ENCODE data around the gene GRPEL2. TPM values are rescaled to one million over a fixed set of nuclear protein-coding genes. Genes with fewer than 3 reads are reported as not detected.

GRPEL2 gene
- total and polyA plus RNA-seq, 4 donors: 14.6 to 33.4 (median 18.8) TPM

GRCh38 chr5:149379177-149379761, 34.0 kb downstream of the GRPEL2 start, which contains the start of gene IL17B:
IL17B (minus strand) TSS chr5:149379292; CDS start chr5:149379225, 67 bp downstream.
- H3K9me3 ChIP-seq (ENCODE audit: control insufficient read depth, insufficient read depth, low read length): no peaks in the 10 kb centered on the region
- peak within 1 kb of the TSS; percentile 67 for H3K27ac ChIP-seq (ENCODE audit: low read depth, low read length)
- H3K4me3 ChIP-seq (ENCODE audit: low read depth, low read length): no peak within 1 kb of the TSS
- H3K36me3 ChIP-seq (ENCODE audit: control insufficient read depth, insufficient read depth, low read length): no peaks in the 10 kb centered on the region
- H3K4me1 ChIP-seq (ENCODE audit: control insufficient read depth, insufficient read depth, low read length): peaks cover 24% of the 10 kb centered on the region
- 69% methylated on average over 22 of the region's 22 CpGs for WGBS (ENCODE audit: insufficient coverage)
- DNase-seq (ENCODE audit: low read depth in 4 of 6, low spot score in 6 of 6): no peak
- no peaks in the 10 kb centered on the region for H3K27me3 ChIP-seq (ENCODE audit: control insufficient read depth, insufficient read depth, low read length)

GRCh38 chr5:149379818-149380374, 34.6 kb downstream of the GRPEL2 start:
- H3K4me1 ChIP-seq (ENCODE audit: control insufficient read depth, insufficient read depth, low read length): peaks cover 24% of the 10 kb centered on the region
- H3K9me3 ChIP-seq (ENCODE audit: control insufficient read depth, insufficient read depth, low read length): no peaks in the 10 kb centered on the region
- DNase-seq (ENCODE audit: low read depth in 4 of 6, low spot score in 6 of 6): peak in 1 of 6 donors; percentile 55
- H3K4me3 ChIP-seq (ENCODE audit: low read depth, low read length): no peak overlapping the region
- no peaks in the 10 kb centered on the region for H3K27me3 ChIP-seq (ENCODE audit: control insufficient read depth, insufficient read depth, low read length)
- WGBS (ENCODE audit: insufficient coverage): 78% methylated on average over 3 of the region's 5 CpGs
- H3K27ac ChIP-seq (ENCODE audit: low read depth, low read length): peak overlapping the region; percentile 67
- no peaks in the 10 kb centered on the region for H3K36me3 ChIP-seq (ENCODE audit: control insufficient read depth, insufficient read depth, low read length)

- Histone ChIP-seq H3K27me3 (ENCODE audit: control insufficient read depth, insufficient read depth, low read length) (no peaks in the 10 kb centered on the region), H3K27ac (ENCODE audit: low read depth, low read length) (peak overlapping the region; percentile 67), H3K4me1 (ENCODE audit: control insufficient read depth, insufficient read depth, low read length) (peaks cover 27% of the 10 kb centered on the region), H3K9me3 (ENCODE audit: control insufficient read depth, insufficient read depth, low read length) (no peaks in the 10 kb centered on the region), H3K4me3 (ENCODE audit: low read depth, low read length) (no peak overlapping the region), H3K36me3 (ENCODE audit: control insufficient read depth, insufficient read depth, low read length) (no peaks in the 10 kb centered on the region)
- no peak for DNase-seq (ENCODE audit: low read depth in 4 of 6, low spot score in 6 of 6)
- 67% methylated on average over 12 of the region's 16 CpGs for WGBS (ENCODE audit: insufficient coverage)
Measured at GRCh38 chr5:149380466-149381121, 35.3 kb downstream of the GRPEL2 start.

- H3K4me3 ChIP-seq (ENCODE audit: low read depth, low read length): no peak overlapping the region
- no peaks in the 10 kb centered on the region for H3K36me3 ChIP-seq (ENCODE audit: control insufficient read depth, insufficient read depth, low read length)
- 53% methylated on average over 7 of the region's 8 CpGs for WGBS (ENCODE audit: insufficient coverage)
- H3K27ac ChIP-seq (ENCODE audit: low read depth, low read length): peak overlapping the region; percentile 33
- peaks cover 32% of the 10 kb centered on the region for H3K4me1 ChIP-seq (ENCODE audit: control insufficient read depth, insufficient read depth, low read length)
- no peaks in the 10 kb centered on the region for H3K9me3 ChIP-seq (ENCODE audit: control insufficient read depth, insufficient read depth, low read length)
- no peaks in the 10 kb centered on the region for H3K27me3 ChIP-seq (ENCODE audit: control insufficient read depth, insufficient read depth, low read length)
- DNase-seq (ENCODE audit: low read depth in 4 of 6, low spot score in 6 of 6): no peak
Measured at GRCh38 chr5:149381261-149381985, 36.1 kb downstream of the GRPEL2 start.

GRCh38 chr5:149381986-149382338, 36.7 kb downstream of the GRPEL2 start:
- DNase-seq (ENCODE audit: low read depth in 4 of 6, low spot score in 6 of 6): peak in 3 of 6 donors; percentile 33 to 77 (median 66)
- 25% methylated on average over 11 of the region's 16 CpGs for WGBS (ENCODE audit: insufficient coverage)
- no peak overlapping the region for H3K4me3 ChIP-seq (ENCODE audit: low read depth, low read length)
- H3K36me3 ChIP-seq (ENCODE audit: control insufficient read depth, insufficient read depth, low read length): no peaks in the 10 kb centered on the region
- H3K4me1 ChIP-seq (ENCODE audit: control insufficient read depth, insufficient read depth, low read length): peaks cover 35% of the 10 kb centered on the region
- H3K27ac ChIP-seq (ENCODE audit: low read depth, low read length): no peak overlapping the region
- no peaks in the 10 kb centered on the region for H3K9me3 ChIP-seq (ENCODE audit: control insufficient read depth, insufficient read depth, low read length)
- H3K27me3 ChIP-seq (ENCODE audit: control insufficient read depth, insufficient read depth, low read length): no peaks in the 10 kb centered on the region

GRCh38 chr5:149382517-149383220, 37.4 kb downstream of the GRPEL2 start:
- no peaks in the 10 kb centered on the region for H3K27me3 ChIP-seq (ENCODE audit: control insufficient read depth, insufficient read depth, low read length)
- no peak overlapping the region for H3K4me3 ChIP-seq (ENCODE audit: low read depth, low read length)
- H3K36me3 ChIP-seq (ENCODE audit: control insufficient read depth, insufficient read depth, low read length): no peaks in the 10 kb centered on the region
- peaks cover 35% of the 10 kb centered on the region for H3K4me1 ChIP-seq (ENCODE audit: control insufficient read depth, insufficient read depth, low read length)
- no peak overlapping the region for H3K27ac ChIP-seq (ENCODE audit: low read depth, low read length)
- no peaks in the 10 kb centered on the region for H3K9me3 ChIP-seq (ENCODE audit: control insufficient read depth, insufficient read depth, low read length)
- WGBS (ENCODE audit: insufficient coverage): 86% methylated on average over 9 of the region's 12 CpGs
- DNase-seq (ENCODE audit: low read depth in 4 of 6, low spot score in 6 of 6): no peak

GRCh38 chr5:149383399-149383798, 38.1 kb downstream of the GRPEL2 start:
- WGBS (ENCODE audit: insufficient coverage): 82% methylated on average over 5 of the region's 9 CpGs
- no peak for DNase-seq (ENCODE audit: low read depth in 4 of 6, low spot score in 6 of 6)
- no peaks in the 10 kb centered on the region for H3K9me3 ChIP-seq (ENCODE audit: control insufficient read depth, insufficient read depth, low read length)
- H3K27me3 ChIP-seq (ENCODE audit: control insufficient read depth, insufficient read depth, low read length): no peaks in the 10 kb centered on the region
- H3K4me3 ChIP-seq (ENCODE audit: low read depth, low read length): no peak overlapping the region
- H3K36me3 ChIP-seq (ENCODE audit: control insufficient read depth, insufficient read depth, low read length): no peaks in the 10 kb centered on the region
- H3K27ac ChIP-seq (ENCODE audit: low read depth, low read length): no peak overlapping the region
- peaks cover 35% of the 10 kb centered on the region for H3K4me1 ChIP-seq (ENCODE audit: control insufficient read depth, insufficient read depth, low read length)

GRCh38 chr5:149386166-149386565, 40.9 kb downstream of the GRPEL2 start:
- no peaks in the 10 kb centered on the region for H3K9me3 ChIP-seq (ENCODE audit: control insufficient read depth, insufficient read depth, low read length)
- WGBS (ENCODE audit: insufficient coverage): 58% methylated on average over 3 of the region's 5 CpGs
- no peak for DNase-seq (ENCODE audit: low read depth in 4 of 6, low spot score in 6 of 6)
- no peak overlapping the region for H3K4me3 ChIP-seq (ENCODE audit: low read depth, low read length)
- H3K27ac ChIP-seq (ENCODE audit: low read depth, low read length): no peak overlapping the region
- no peaks in the 10 kb centered on the region for H3K36me3 ChIP-seq (ENCODE audit: control insufficient read depth, insufficient read depth, low read length)
- H3K27me3 ChIP-seq (ENCODE audit: control insufficient read depth, insufficient read depth, low read length): no peaks in the 10 kb centered on the region
- peaks cover 21% of the 10 kb centered on the region for H3K4me1 ChIP-seq (ENCODE audit: control insufficient read depth, insufficient read depth, low read length)

- Histone ChIP-seq H3K36me3 (ENCODE audit: control insufficient read depth, insufficient read depth, low read length) (no peaks in the 10 kb centered on the region), H3K9me3 (ENCODE audit: control insufficient read depth, insufficient read depth, low read length) (no peaks in the 10 kb centered on the region), H3K27me3 (ENCODE audit: control insufficient read depth, insufficient read depth, low read length) (no peaks in the 10 kb centered on the region), H3K4me3 (ENCODE audit: low read depth, low read length) (no peak overlapping the region), H3K27ac (ENCODE audit: low read depth, low read length) (no peak overlapping the region), H3K4me1 (ENCODE audit: control insufficient read depth, insufficient read depth, low read length) (peaks cover 11% of the 10 kb centered on the region)
- no peak for DNase-seq (ENCODE audit: low read depth in 4 of 6, low spot score in 6 of 6)
- WGBS (ENCODE audit: insufficient coverage): 100% methylated on average over 4 of the region's 9 CpGs
Measured at GRCh38 chr5:149387081-149387631, 41.9 kb downstream of the GRPEL2 start.

Measured in spinal cord (tissue), 10 donors.